Measurements from ENCODE around the gene XRN1. TPM values are rescaled to one million over a fixed set of nuclear protein-coding genes. Genes with fewer than 3 reads are reported as not detected.
A peak's percentile ranks its signal among the peaks of the same experiment; 100 is the strongest.

XRN1 gene
- total RNA-seq, 2 donors from 2014 or later = 73.2 to 86.8 TPM

DNA sequence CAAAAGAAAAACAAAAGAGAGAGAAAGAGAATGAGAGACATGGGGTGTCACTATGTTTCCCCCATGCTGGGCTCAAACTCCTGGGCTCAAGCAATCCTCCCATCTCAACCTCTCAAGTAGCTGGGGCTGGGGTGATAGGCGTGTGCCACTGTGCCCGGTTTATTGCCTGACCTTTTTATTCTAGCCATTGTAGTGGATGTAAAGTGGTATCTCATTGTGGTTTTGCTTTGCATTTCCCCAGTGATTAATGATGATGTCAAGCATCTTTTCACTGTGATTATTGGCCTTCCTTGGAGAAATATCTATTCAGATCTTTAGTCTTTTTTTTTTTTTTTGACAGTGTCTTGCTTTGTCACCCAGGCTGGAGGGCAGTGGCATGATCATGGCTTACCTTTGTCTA lies 184.7 kb downstream of the XRN1 start:
- peak; percentile 24 to 73 for ATAC-seq
- H3K27ac Mint-ChIP-seq = peak overlapping the region; percentile 6 to 94

DNA sequence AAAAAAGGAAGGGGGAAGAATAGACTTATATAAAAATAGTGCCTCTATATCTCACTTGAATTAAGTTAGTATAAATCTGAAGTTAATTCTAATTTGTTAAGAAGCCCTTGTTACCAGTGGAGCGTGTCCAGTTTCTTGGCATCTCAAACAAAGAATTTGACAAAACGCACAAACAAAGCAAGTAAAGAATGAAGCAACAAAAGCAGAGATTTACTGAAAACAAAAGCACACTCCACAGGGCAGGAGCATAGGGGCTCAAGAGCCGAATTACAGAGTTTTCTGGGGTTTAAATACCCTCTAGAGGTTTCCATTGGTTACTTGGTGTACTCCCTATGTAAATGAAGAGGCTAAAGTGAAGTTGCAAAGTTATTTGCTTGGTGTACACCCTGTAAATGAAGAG lies 188.5 kb downstream of the XRN1 start:
- no peak overlapping the region for H3K4me3 Mint-ChIP-seq
- H3K36me3 Mint-ChIP-seq = peaks cover 9% of the 10 kb centered on the region
- no peaks in the 10 kb centered on the region for H3K9me3 Mint-ChIP-seq
- peak overlapping the region in 1 of 2 donors; percentile 62 for H3K27ac Mint-ChIP-seq
- H3K27me3 Mint-ChIP-seq = no peaks in the 10 kb centered on the region
- no peak for ATAC-seq
- H3K4me1 Mint-ChIP-seq (ENCODE audit: low read depth in 2 of 2) = peaks cover 23% of the 10 kb centered on the region in 2 donors
- no peak for DNase-seq (ENCODE audit: low spot score)

More for the DNA sequence above, 184.7 kb downstream of the XRN1 start:
- H3K27me3 Mint-ChIP-seq = no peaks in the 10 kb centered on the region
- H3K9me3 Mint-ChIP-seq = peaks cover 4% of the 10 kb centered on the region
- peaks cover 45 to 52% of the 10 kb centered on the region in 2 donors for H3K4me1 Mint-ChIP-seq (ENCODE audit: low read depth in 2 of 2)
- H3K36me3 Mint-ChIP-seq = peaks cover 17% of the 10 kb centered on the region
- H3K4me3 Mint-ChIP-seq = no peak overlapping the region
- DNase-seq (ENCODE audit: low spot score) = no peak

DNA sequence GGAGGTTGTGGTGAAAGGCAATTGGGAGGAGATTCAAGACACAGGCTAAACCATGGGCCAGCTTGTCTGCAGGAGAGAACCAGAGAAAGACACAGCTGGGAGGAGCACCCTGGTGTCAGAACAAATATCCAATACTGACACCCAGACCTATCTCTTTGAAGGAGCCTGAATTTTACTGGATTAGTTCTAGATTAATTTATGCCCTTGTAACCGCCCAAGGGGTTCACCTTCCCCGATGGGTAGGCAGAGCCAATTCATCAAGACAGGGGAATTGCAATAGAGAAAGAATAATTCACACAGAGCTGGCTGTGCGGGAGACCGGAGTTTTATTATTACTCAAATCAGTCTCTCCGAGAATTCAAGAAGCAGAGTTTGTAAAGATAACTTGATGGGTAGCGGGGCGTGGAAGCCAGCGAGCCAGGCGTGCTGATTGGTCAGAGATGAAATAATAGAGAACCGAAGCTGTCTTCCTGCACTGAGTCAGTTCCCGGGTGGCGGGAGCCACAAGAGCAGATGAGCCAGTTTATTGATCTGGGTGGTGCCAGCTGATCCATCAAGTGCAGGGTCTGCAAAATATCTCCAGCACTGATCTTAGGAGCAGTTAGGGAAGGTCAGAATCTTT lies 191.0 kb downstream of the XRN1 start:
- H3K4me3 Mint-ChIP-seq = no peak overlapping the region
- DNase-seq (ENCODE audit: low spot score) (no peak), ATAC-seq (no peak)
- peak overlapping the region in 1 of 2 donors; percentile 56 for H3K27ac Mint-ChIP-seq
- peaks cover 29% of the 10 kb centered on the region for H3K36me3 Mint-ChIP-seq
- no peaks in the 10 kb centered on the region for H3K27me3 Mint-ChIP-seq
- peaks cover 9% of the 10 kb centered on the region for H3K9me3 Mint-ChIP-seq
- H3K4me1 Mint-ChIP-seq (ENCODE audit: low read depth in 2 of 2) = peaks cover 16 to 17% of the 10 kb centered on the region in 2 donors

Other genes starting within 250 kb of the XRN1 start
- gene GK5, start 222.5 kb downstream of the XRN1 start, total RNA-seq = 10 to 100 TPM; 57.4 to 59.5 TPM
- gene ATR, start 130.7 kb upstream of the XRN1 start, total RNA-seq = 10 to 100 TPM; 45.8 to 65.5 TPM
- 1 to 10 TPM; 4.0 to 5.5 TPM for gene PLS1, start 148.4 kb upstream of the XRN1 start, total RNA-seq

Measured in natural killer cell treated with Interleukin-12 subunit alpha and Interleukin-12 subunit beta and Interleukin-15 and Interleukin-18, amount 100 ng/mL, for 72 hours (primary cell).